ENCODE measurements around the gene DNAAF5.

Gene DNAAF5

GRCh38 chr7:832167-832967 lies 105.9 kb downstream of the DNAAF5 start, which contains the start of gene SUN1:
Gene SUN1 (plus strand): TSS chr7:832476. CDS start chr7:832525, 49 bp downstream.
- H3K36me3 ChIP-seq (ENCODE audit: control insufficient read depth, insufficient read depth, low read length), result peaks cover 3% of the 10 kb centered on the region
- peak within 1 kb of the TSS; percentile 37 for H3K4me3 ChIP-seq (ENCODE audit: insufficient read depth, low read depth, low read length, poor library complexity, severe bottlenecking)
- DNase-seq, result peak; percentile 30 to 49 (median 49)
- H3K9me3 ChIP-seq (ENCODE audit: control insufficient read depth, low read length), result no peaks in the 10 kb centered on the region
- peak within 1 kb of the TSS; percentile 86 for H3K27ac ChIP-seq (ENCODE audit: insufficient read depth, low read length, poor library complexity, severe bottlenecking)
- no peaks in the 10 kb centered on the region for H3K27me3 ChIP-seq (replicated peaks; ENCODE audit: control insufficient read depth, insufficient read depth, low read length, poor library complexity, severe bottlenecking)
- H3K4me1 ChIP-seq (ENCODE audit: control insufficient read depth, insufficient read depth, low read length, poor library complexity, severe bottlenecking), result peaks cover 16% of the 10 kb centered on the region

- DNase-seq, result no peak
- peaks cover 16% of the 10 kb centered on the region for H3K4me1 ChIP-seq (ENCODE audit: control insufficient read depth, insufficient read depth, low read length, poor library complexity, severe bottlenecking)
- H3K27me3 ChIP-seq (replicated peaks; ENCODE audit: control insufficient read depth, insufficient read depth, low read length, poor library complexity, severe bottlenecking), result no peaks in the 10 kb centered on the region
- peaks cover 3% of the 10 kb centered on the region for H3K36me3 ChIP-seq (ENCODE audit: control insufficient read depth, insufficient read depth, low read length)
- no peak overlapping the region for H3K4me3 ChIP-seq (ENCODE audit: insufficient read depth, low read depth, low read length, poor library complexity, severe bottlenecking)
- peak overlapping the region; percentile 86 for H3K27ac ChIP-seq (ENCODE audit: insufficient read depth, low read length, poor library complexity, severe bottlenecking)
- no peaks in the 10 kb centered on the region for H3K9me3 ChIP-seq (ENCODE audit: control insufficient read depth, low read length)
Observed at GRCh38 chr7:832968-833424, 106.5 kb downstream of the DNAAF5 start.

GRCh38 chr7:833601-834258 lies 107.2 kb downstream of the DNAAF5 start:
- H3K36me3 ChIP-seq (ENCODE audit: control insufficient read depth, insufficient read depth, low read length), result peaks cover 6% of the 10 kb centered on the region
- peaks cover 16% of the 10 kb centered on the region for H3K4me1 ChIP-seq (ENCODE audit: control insufficient read depth, insufficient read depth, low read length, poor library complexity, severe bottlenecking)

GRCh38 chr7:834277-834676 lies 107.8 kb downstream of the DNAAF5 start:
- peaks cover 12% of the 10 kb centered on the region for H3K36me3 ChIP-seq (ENCODE audit: control insufficient read depth, insufficient read depth, low read length)
- H3K27ac ChIP-seq (ENCODE audit: insufficient read depth, low read length, poor library complexity, severe bottlenecking), result peak overlapping the region; percentile 86
- peaks cover 16% of the 10 kb centered on the region for H3K4me1 ChIP-seq (ENCODE audit: control insufficient read depth, insufficient read depth, low read length, poor library complexity, severe bottlenecking)
- no peak overlapping the region for H3K4me3 ChIP-seq (ENCODE audit: insufficient read depth, low read depth, low read length, poor library complexity, severe bottlenecking)
- DNase-seq, result no peak
- H3K9me3 ChIP-seq (ENCODE audit: control insufficient read depth, low read length), result no peaks in the 10 kb centered on the region
- no peaks in the 10 kb centered on the region for H3K27me3 ChIP-seq (replicated peaks; ENCODE audit: control insufficient read depth, insufficient read depth, low read length, poor library complexity, severe bottlenecking)

More at GRCh38 chr7:833601-834258, 107.2 kb downstream of the DNAAF5 start:
- Histone ChIP-seq H3K27ac (ENCODE audit: insufficient read depth, low read length, poor library complexity, severe bottlenecking) (peak overlapping the region; percentile 86), H3K9me3 (ENCODE audit: control insufficient read depth, low read length) (no peaks in the 10 kb centered on the region), H3K27me3 (replicated peaks; ENCODE audit: control insufficient read depth, insufficient read depth, low read length, poor library complexity, severe bottlenecking) (no peaks in the 10 kb centered on the region), H3K4me3 (ENCODE audit: insufficient read depth, low read depth, low read length, poor library complexity, severe bottlenecking) (no peak overlapping the region)
- DNase-seq, result no peak

GRCh38 chr7:835021-835420 lies 108.5 kb downstream of the DNAAF5 start:
- Histone ChIP-seq H3K27ac (ENCODE audit: insufficient read depth, low read length, poor library complexity, severe bottlenecking) (no peak overlapping the region), H3K27me3 (replicated peaks; ENCODE audit: control insufficient read depth, insufficient read depth, low read length, poor library complexity, severe bottlenecking) (no peaks in the 10 kb centered on the region), H3K9me3 (ENCODE audit: control insufficient read depth, low read length) (no peaks in the 10 kb centered on the region), H3K36me3 (ENCODE audit: control insufficient read depth, insufficient read depth, low read length) (peaks cover 15% of the 10 kb centered on the region), H3K4me3 (ENCODE audit: insufficient read depth, low read depth, low read length, poor library complexity, severe bottlenecking) (no peak overlapping the region), H3K4me1 (ENCODE audit: control insufficient read depth, insufficient read depth, low read length, poor library complexity, severe bottlenecking) (peaks cover 16% of the 10 kb centered on the region)
- no peak for DNase-seq

- H3K4me3 ChIP-seq (ENCODE audit: insufficient read depth, low read depth, low read length, poor library complexity, severe bottlenecking), result no peak overlapping the region
- no peaks in the 10 kb centered on the region for H3K9me3 ChIP-seq (ENCODE audit: control insufficient read depth, low read length)
- no peak for DNase-seq
- H3K4me1 ChIP-seq (ENCODE audit: control insufficient read depth, insufficient read depth, low read length, poor library complexity, severe bottlenecking), result peaks cover 9% of the 10 kb centered on the region
- H3K36me3 ChIP-seq (ENCODE audit: control insufficient read depth, insufficient read depth, low read length), result peaks cover 17% of the 10 kb centered on the region
- no peak overlapping the region for H3K27ac ChIP-seq (ENCODE audit: insufficient read depth, low read length, poor library complexity, severe bottlenecking)
- H3K27me3 ChIP-seq (replicated peaks; ENCODE audit: control insufficient read depth, insufficient read depth, low read length, poor library complexity, severe bottlenecking), result no peaks in the 10 kb centered on the region
Observed at GRCh38 chr7:835485-836401, 109.2 kb downstream of the DNAAF5 start.
